Hepatocyte (in vitro differentiated cells): Measurements from ENCODE around the gene C19orf12. TPM values are rescaled to one million over a fixed set of nuclear protein-coding genes. Genes with fewer than 3 reads are reported as not detected.

Experiments used
- DNase-seq: peaks from one replicate; pipeline ENCODE4 v3.0.0-alpha.2; 2016; ENCODE audit warnings: low spot score
- H2AFZ ChIP-seq: fragments of 200-600 bp; sonication (generic); 2 replicates; pipeline ENCODE4 v1.6.0; 2016; ENCODE audit warnings: antibody characterized with exemption, mild to moderate bottlenecking
- H3K27ac ChIP-seq: fragments of 200-600 bp; sonication (generic); 2 replicates; pipeline ENCODE4 v1.5.1; 2016; ENCODE audit warnings: mild to moderate bottlenecking
- H3K27me3 ChIP-seq: fragments of 200-600 bp; sonication (generic); 2 replicates; pipeline ENCODE4 v1.6.1; 2016
- H3K36me3 ChIP-seq: fragments of 200-600 bp; sonication (generic); replicated peaks from 2 replicates; pipeline ENCODE4 v1.5.1; 2016; ENCODE audit warnings: low read depth; ENCODE audit not compliant: insufficient read depth
- H3K4me1 ChIP-seq: fragments of 200-600 bp; sonication (generic); 2 replicates; pipeline ENCODE4 v1.5.1; 2016; ENCODE audit warnings: mild to moderate bottlenecking, moderate library complexity; ENCODE audit not compliant: insufficient read depth
- H3K4me2 ChIP-seq: fragments of 200-600 bp; sonication (generic); 2 replicates; pipeline ENCODE4 v1.6.0; 2016
- H3K4me3 ChIP-seq: fragments of 200-600 bp; sonication (generic); 2 replicates; pipeline ENCODE4 v1.5.1; 2016; ENCODE audit warnings: mild to moderate bottlenecking
- H3K79me2 ChIP-seq: fragments of 200-600 bp; sonication (generic); 2 replicates; pipeline ENCODE4 v1.6.0; 2017; ENCODE audit warnings: mild to moderate bottlenecking
- H3K9me2 ChIP-seq: fragments of 200-600 bp; sonication (generic); replicated peaks from 2 replicates; pipeline ENCODE4 v1.6.0; 2017; ENCODE audit warnings: mild to moderate bottlenecking; ENCODE audit not compliant: insufficient read depth
- H3K9me3 ChIP-seq: fragments of 200-600 bp; sonication (generic); 2 replicates; pipeline ENCODE4 v1.5.1; 2016; ENCODE audit warnings: low read depth, mild to moderate bottlenecking
- H4K20me1 ChIP-seq: fragments of 200-600 bp; sonication (generic); 2 replicates; pipeline ENCODE4 v1.6.0; 2016; ENCODE audit warnings: mild to moderate bottlenecking; ENCODE audit not compliant: insufficient read depth, poor library complexity, severe bottlenecking
- CTCF ChIP-seq: fragments of 200-600 bp; sonication (generic); IDR thresholded peaks from 2 replicates; pipeline ENCODE4 v1.5.1; 2016; ENCODE audit warnings: antibody characterized with exemption, mild to moderate bottlenecking; ENCODE audit not compliant: poor library complexity
- EZH2 ChIP-seq: fragments of 200-600 bp; sonication (generic); IDR thresholded peaks from 2 replicates; pipeline ENCODE4 v1.6.1; 2016; ENCODE audit warnings: antibody characterized with exemption, mild to moderate bottlenecking, borderline replicate concordance
- EZH2phosphoT487 ChIP-seq: fragments of 200-600 bp; sonication (generic); IDR thresholded peaks from one replicate; pipeline ENCODE4 v1.6.1; 2018; ENCODE audit warnings: antibody characterized with exemption, mild to moderate bottlenecking, low read depth, moderate library complexity; ENCODE audit not compliant: unreplicated experiment, severe bottlenecking
- WGBS: methylation state at CpG from one replicate; pipeline ENCODE4 v1.1.6; 2016; ENCODE audit warnings: low lambda C conversion rate; ENCODE audit errors: missing lambda C conversion rate; 5-methylcytosine and 5-hydroxymethylcytosine counted together
- polyA plus RNA-seq: library from polyadenylated mRNA; unstranded; fragments of >200 nt; fragmentation: Nextera tagmentation; extraction: Ambion mirVana; gene quantifications from 2 replicates; pipeline ENCODE4 v1.2.1, GENCODE V29; 2016
- total RNA-seq: library from RNA; depleted of rRNA; stranded (reverse); fragments of >200 nt; gene quantifications from 2 replicates; pipeline ENCODE4 v1.2.3, GENCODE V29; 2014

The C19orf12 gene
- total and polyA plus RNA-seq, 2 experiments from 2014 or later = 41.5 to 57.2 TPM

DNA sequence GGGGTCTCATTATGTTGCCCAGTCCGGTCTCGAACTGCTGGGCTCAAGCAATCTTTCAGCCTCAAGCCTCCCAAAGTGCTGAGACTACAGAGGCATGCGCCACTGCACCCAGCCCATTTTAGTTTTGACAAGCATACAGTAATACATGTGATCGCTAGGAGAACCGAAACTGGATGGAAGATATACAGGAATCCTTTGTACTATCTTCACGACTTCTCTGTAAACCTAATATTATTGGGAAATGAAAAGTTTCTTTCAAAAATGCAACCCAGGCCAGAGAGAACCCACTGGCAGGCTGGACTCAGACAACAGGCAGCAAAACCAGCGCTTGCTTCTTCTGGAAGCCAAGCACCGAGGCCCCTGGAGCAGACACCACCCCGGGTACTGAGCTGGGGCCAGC, 9.4 kb downstream of the C19orf12 start:
- TF ChIP-seq EZH2phosphoT487 (no peak), EZH2 (no peak), CTCF (no peak)
- H3K9me3 ChIP-seq = no peaks in the 10 kb centered on the region
- DNase-seq = no peak
- no peak overlapping the region for H3K27ac ChIP-seq
- 97% methylated on average over 9 of the region's 9 CpGs for WGBS
- H3K4me1 ChIP-seq = peaks cover 6% of the 10 kb centered on the region
- no peaks in the 10 kb centered on the region for H3K36me3 ChIP-seq
- no peak overlapping the region for H3K4me2 ChIP-seq
- no peaks in the 10 kb centered on the region for H3K27me3 ChIP-seq
- peaks cover 23% of the 10 kb centered on the region for H3K79me2 ChIP-seq
- no peaks in the 10 kb centered on the region for H3K9me2 ChIP-seq
- H3K4me3 ChIP-seq = no peak overlapping the region
- no peak overlapping the region for H2AFZ ChIP-seq
- H4K20me1 ChIP-seq = peaks cover 2% of the 10 kb centered on the region

DNA sequence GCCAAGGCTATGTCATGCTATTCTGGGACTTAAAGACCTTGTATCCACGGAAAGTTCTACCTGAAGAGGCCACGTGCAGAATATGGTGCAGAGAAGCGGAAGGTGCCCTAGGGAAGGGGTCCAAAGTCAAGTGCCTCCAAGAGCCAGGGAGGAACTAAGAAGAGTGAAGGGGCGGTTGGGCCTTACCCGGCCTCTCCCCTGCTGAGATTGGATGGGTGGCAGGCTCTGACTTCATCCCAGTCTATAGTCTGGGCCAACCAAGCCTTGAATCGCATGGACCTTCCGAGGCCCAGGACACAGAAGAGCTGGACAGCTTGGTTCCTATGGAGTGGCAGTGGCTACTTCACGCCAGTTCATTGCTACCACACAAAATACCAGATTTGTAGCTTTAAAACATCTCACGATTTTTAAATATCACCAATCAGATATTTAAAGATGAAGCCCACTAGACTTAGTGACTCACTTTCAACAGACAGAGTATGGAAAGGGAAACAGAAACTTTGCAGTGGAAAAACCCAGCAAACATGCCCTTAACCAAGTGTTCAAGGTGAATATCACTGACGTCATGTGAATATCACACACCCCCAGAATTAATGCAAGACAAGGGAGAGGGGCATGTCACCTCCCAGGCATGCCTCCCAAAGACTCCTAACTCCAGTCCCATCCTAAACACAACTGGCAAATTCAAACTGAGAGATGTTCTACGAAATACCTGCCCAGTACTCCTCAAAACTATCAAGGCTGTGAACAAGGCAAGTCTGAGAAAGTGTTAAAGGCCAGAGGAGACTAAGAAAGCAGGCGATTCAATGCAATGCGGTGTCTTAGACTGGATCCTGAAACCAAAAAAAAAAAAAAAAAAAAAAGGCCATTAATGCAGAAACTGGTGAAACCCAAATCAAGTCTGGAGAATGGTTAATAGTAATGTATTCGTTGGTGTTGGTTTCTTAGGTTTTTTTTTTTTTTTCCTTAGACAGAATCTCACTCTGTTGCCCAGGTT, 10.2 kb downstream of the C19orf12 start:
- Histone ChIP-seq H3K27ac (no peak overlapping the region), H3K4me2 (no peak overlapping the region), H3K9me3 (no peaks in the 10 kb centered on the region), H4K20me1 (peaks cover 2% of the 10 kb centered on the region), H3K4me3 (no peak overlapping the region), H3K9me2 (no peaks in the 10 kb centered on the region), H3K79me2 (peaks cover 15% of the 10 kb centered on the region), H2AFZ (no peak overlapping the region), H3K36me3 (no peaks in the 10 kb centered on the region), H3K27me3 (no peaks in the 10 kb centered on the region), H3K4me1 (peaks cover 6% of the 10 kb centered on the region)
- WGBS = 96% methylated on average over 14 of the region's 14 CpGs
- TF ChIP-seq CTCF = no peak
- no peak for TF ChIP-seq EZH2
- no peak for TF ChIP-seq EZH2phosphoT487
- no peak for DNase-seq

- no peak for DNase-seq
- no peak for TF ChIP-seq CTCF
- TF ChIP-seq EZH2 = no peak
- no peak for TF ChIP-seq EZH2phosphoT487
- no peak overlapping the region for H2AFZ ChIP-seq
- H3K4me3 ChIP-seq = no peak overlapping the region
- peaks cover 2% of the 10 kb centered on the region for H4K20me1 ChIP-seq
- H3K4me1 ChIP-seq = no peaks in the 10 kb centered on the region
- H3K79me2 ChIP-seq = peaks cover 11% of the 10 kb centered on the region
- no peak overlapping the region for H3K4me2 ChIP-seq
- no peaks in the 10 kb centered on the region for H3K9me2 ChIP-seq
- H3K27ac ChIP-seq = no peak overlapping the region
- no peaks in the 10 kb centered on the region for H3K9me3 ChIP-seq
- 96% methylated on average over 8 of the region's 9 CpGs for WGBS
- no peaks in the 10 kb centered on the region for H3K27me3 ChIP-seq
- H3K36me3 ChIP-seq = no peaks in the 10 kb centered on the region
These were observed 12.1 kb downstream of the C19orf12 start for GRCh38 chr19:29702963-29703320.
